ENCODE results near the gene UBE2J2.

GRCh38 chr1:1221887-1222574 lies 51.6 kb downstream of the UBE2J2 start:
- no peak for TF ChIP-seq CTCF (IDR thresholded peaks at IDR 0.05; ENCODE audit: low read depth, low read length)
- no peak for TF ChIP-seq EZH2phosphoT487 (IDR thresholded peaks at IDR 0.05; ENCODE audit: low read depth)

Measured in OCI-LY3 (cell line).